GM12878 (cell line): ENCODE data around the gene CC2D1A. TPM values are rescaled to one million over a fixed set of nuclear protein-coding genes. Genes with fewer than 3 reads are reported as not detected.

Source experiments
- ATAC-seq: fragments of 200-7000 bp; cut with Tn5 transposase; 3 replicates; pipeline ENCODE4 v1.9.1; 2020; ENCODE audit warnings: mild to moderate bottlenecking, moderate library complexity
- BruUV-seq: library from RNA; stranded (reverse); fragments of 400-500 nt; replicated peaks from 2 replicates; lab custom pipeline; 2021; lab: Mats Ljungman, UMichigan
- CTCF ChIA-PET: fragments of 300-600 bp; sonication (Branson Sonifier 250); formaldehyde crosslinking; extraction: SDS; loops from one replicate; lab custom pipeline; 2021; ENCODE audit warnings: inconsistent platforms; lab: Yijun Ruan, JAX
- POLR2A ChIA-PET: fragments of 350-600 bp; formaldehyde crosslinking; extraction: SDS; loops from one replicate; lab custom pipeline; 2021; ENCODE audit warnings: inconsistent platforms; lab: Charles Lee
- RAD21 ChIA-PET: fragments of 300-600 bp; sonication (Branson Sonifier 250); formaldehyde crosslinking; loops from one replicate; lab custom pipeline; 2023; ENCODE audit warnings: antibody characterized with exemption; ENCODE audit not compliant: unreplicated experiment; lab: Charles Lee
- SMC1A ChIA-PET: fragments of 300-600 bp; sonication (Branson Sonifier 250); formaldehyde crosslinking; loops from one replicate; lab custom pipeline; 2023; ENCODE audit not compliant: unreplicated experiment, uncharacterized antibody; lab: Charles Lee
- DNase-seq: peaks from one replicate; pipeline ENCODE4 v3.0.0-alpha.2; 2011; ENCODE audit warnings: low read depth, low spot score
- FAIRE-seq: peaks from 3 replicates; lab custom pipeline; 2011; peaks lifted over from hg19 to GRCh38; lab: Jason Lieb, UNC
- H2AFZ ChIP-seq: 2 replicates; pipeline ENCODE4 v1.6.0; 2011; ENCODE audit warnings: low read depth, low read length, control low read depth; ENCODE audit not compliant: control insufficient read depth
- H3K27ac ChIP-seq: 2 replicates; pipeline ENCODE4 v1.5.1; 2011; ENCODE audit warnings: control low read depth; ENCODE audit not compliant: control insufficient read depth, insufficient read depth
- H3K27me3 ChIP-seq, 2 experiments: replicated peaks in 1 of 2; 2 replicates each; pipeline versions ENCODE4 v1.6.0 to v1.6.1; 2011; ENCODE audit warnings: low read length in 1 of 2; ENCODE audit not compliant: control insufficient read depth in 2 of 2, insufficient read depth in 2 of 2
- H3K36me3 ChIP-seq, 2 experiments: 2 replicates each; pipeline ENCODE4 v1.5.1; 2011; ENCODE audit warnings: low read length in 1 of 2; ENCODE audit not compliant: control insufficient read depth in 2 of 2, insufficient read depth in 2 of 2
- H3K4me1 ChIP-seq: 2 replicates; pipeline ENCODE4 v1.6.1; 2011; ENCODE audit warnings: mild to moderate bottlenecking, low read length, moderate library complexity, mixed read lengths; ENCODE audit not compliant: control insufficient read depth, insufficient read depth
- H3K4me2 ChIP-seq: 2 replicates; pipeline ENCODE4 v1.6.0; 2011; ENCODE audit warnings: control low read depth; ENCODE audit not compliant: control insufficient read depth, insufficient read depth
- H3K4me3 ChIP-seq: fragments of 200-600 bp; sonication (generic); 2 replicates; pipeline ENCODE4 v1.5.1; 2016
- H3K79me2 ChIP-seq: 2 replicates; pipeline ENCODE4 v1.6.0; 2011; ENCODE audit warnings: low read length; ENCODE audit not compliant: control insufficient read depth, insufficient read depth
- H3K9ac ChIP-seq: 2 replicates; pipeline ENCODE4 v1.8.0; 2011; ENCODE audit warnings: low read length, control low read depth, mixed read lengths; ENCODE audit not compliant: control insufficient read depth, insufficient read depth
- H3K9me3 ChIP-seq: replicated peaks from 3 replicates; pipeline ENCODE4 v1.5.1; 2011; ENCODE audit warnings: mild to moderate bottlenecking, low read length; ENCODE audit not compliant: control insufficient read depth, insufficient read depth
- H4K20me1 ChIP-seq: 2 replicates; pipeline ENCODE4 v1.6.0; 2011; ENCODE audit not compliant: control insufficient read depth, insufficient read depth
- NR2F1 ChIP-seq: fragments of 450-650 bp; conservative IDR thresholded peaks from 2 replicates; pipeline ENCODE4 v1.6.1; 2017; ENCODE audit warnings: mild to moderate bottlenecking
- SMC3 ChIP-seq: IDR thresholded peaks from 2 replicates; pipeline ENCODE4 v1.6.1; 2011; ENCODE audit warnings: low read length, improper control_type of control experiment, borderline replicate concordance
- WGBS: methylation state at CpG from one replicate; pipeline ENCODE4 v1.1.6; 2016; ENCODE audit warnings: low lambda C conversion rate; ENCODE audit not compliant: insufficient replicate concordance, insufficient coverage; ENCODE audit errors: missing lambda C conversion rate; 5-methylcytosine and 5-hydroxymethylcytosine counted together
- in situ Hi-C: fragments of 300-500 bp; cut with MboI; formaldehyde crosslinking; loops from 9 replicates; pipeline ENCODE4 v1.14.3; 2018; ENCODE audit warnings: mixed read lengths
- intact Hi-C: fragments of 100-400 bp; cut with micrococcal nuclease; formaldehyde crosslinking; loops from one replicate; pipeline ENCODE4 v1.14.2; 2022; ENCODE audit not compliant: unreplicated experiment
- polyA plus RNA-seq, 11 experiments: library from polyadenylated mRNA; depleted of rRNA in 4 of 11; unstranded in 6 of 11; stranded (reverse) in 5 of 11; fragments of >200 nt; fragmentation: Nextera tagmentation in 4 of 11; fragmentation: Illumina TruSeq in 1 of 11; extraction: Ambion mirVana in 4 of 11; extraction: Trizol in 1 of 11; gene quantifications; 1 replicate in 1 of 11; 2 replicates in 10 of 11; pipeline versions ENCODE4 v1.2.1 to v1.2.3, GENCODE V29; 2011 to 2016; ENCODE audit warnings: inconsistent platforms in 2 of 11, missing spikeins in 2 of 11, low read depth in 1 of 11
- total RNA-seq, 4 experiments: library from RNA; depleted of rRNA in 3 of 4; stranded (reverse); fragments of >200 nt in 3 of 4; fragmentation: Illumina TruSeq in 1 of 4; extraction: Trizol in 1 of 4; gene quantifications; 2 replicates each; pipeline versions ENCODE4 v1.2.1 to v1.2.3, GENCODE V29; 2013 to 2021

CC2D1A gene
- total and polyA plus RNA-seq, 10 of the 15 experiments (the other 5 are each of a cell fraction or from before 2014, with no cell fraction given) = 0.13 to 36.1 (median 16.1) TPM

GRCh38 chr19:13864046-13864666 is 41.8 kb upstream of the CC2D1A start:
- BruUV-seq = no TSS peak

More at GRCh38 chr19:13864046-13864666, 41.8 kb upstream of the CC2D1A start:
- ATAC-seq = no peak
- RAD21 ChIA-PET = interaction anchor here (0.5 to 3.8 kb wide), 12 partner anchors 8 to 274 kb away, joined by 3 to 68 read pairs (median 17); partner anchors contain the start of gene C19orf53
- in situ Hi-C loops = loop anchor here (5.0 kb wide), 3 partner anchors 82 to 587 kb away; no protein-coding TSS in a partner anchor
- intact Hi-C loops = loop anchor here (5.0 kb wide), 2 partner anchors 142 to 587 kb away; no protein-coding TSS in a partner anchor
- peaks cover 0 to 1% of the 10 kb centered on the region in 2 experiments; a peak in 2 of 4 replicates for H3K27me3 ChIP-seq
- 37% methylated on average over 13 of the region's 13 CpGs for WGBS
- H3K9ac ChIP-seq = no peak overlapping the region
- POLR2A ChIA-PET = interaction anchor here (0.7 to 8.5 kb wide), 5 partner anchors 13 to 80 kb away, joined by 3 to 85 read pairs (median 37); partner anchors contain the start of gene ZSWIM4
- CTCF ChIA-PET = interaction anchor here (1.3 to 4.6 kb wide), 14 partner anchors 7 to 267 kb away, joined by 4 to 136 read pairs (median 12); partner anchors contain the start of gene ZSWIM4
- no peaks in the 10 kb centered on the region for H3K36me3 ChIP-seq
- no peak overlapping the region for H3K27ac ChIP-seq
- peaks cover 8% of the 10 kb centered on the region for H3K4me1 ChIP-seq
- H2AFZ ChIP-seq = no peak overlapping the region
- H3K4me3 ChIP-seq = no peak overlapping the region
- no peak for DNase-seq
- H3K4me2 ChIP-seq = no peak overlapping the region
- FAIRE-seq = no peak
- H3K9me3 ChIP-seq = no peaks in the 10 kb centered on the region; the same call in 2 of the 3 replicates
- H3K79me2 ChIP-seq = no peaks in the 10 kb centered on the region
- SMC1A ChIA-PET = interaction anchor here (1.9 to 4.6 kb wide), 5 partner anchors 24 to 116 kb away, joined by 6 to 65 read pairs (median 21); partner anchors contain the start of gene C19orf53
- no peaks in the 10 kb centered on the region for H4K20me1 ChIP-seq
- TF ChIP-seq NR2F1 (peak; percentile 34; the same call in 1 of the 2 replicates), SMC3 (no peak)
- TF ChIP-seq, all 136 proteins: peak for 1
